Vagina (tissue), 2 donors: ENCODE results near the gene USP10. TPM values are rescaled to one million over a fixed set of nuclear protein-coding genes. Genes with fewer than 3 reads are reported as not detected.

Source experiments
- DNase-seq, 2 donors: peaks; one replicate each; pipeline ENCODE4 v3.0.0-alpha.2; 2017; ENCODE audit errors: extremely low spot score in 2 of 2
- H3K27ac ChIP-seq: fragments of 200-600 bp; sonication (generic); one replicate; pipeline ENCODE4 v1.5.1; 2019
- H3K27me3 ChIP-seq: fragments of 200-600 bp; sonication (generic); one replicate; pipeline ENCODE4 v1.5.1; 2019
- H3K36me3 ChIP-seq, 2 donors: fragments of 200-600 bp; sonication (generic); one replicate each; pipeline ENCODE4 v1.5.1; 2017 to 2019
- H3K4me1 ChIP-seq: fragments of 200-600 bp; sonication (generic); one replicate; pipeline ENCODE4 v1.5.1; 2019
- H3K4me3 ChIP-seq, 2 donors: fragments of 200-600 bp; sonication (generic); 1 replicate in 1 of 2; 2 replicates in 1 of 2; pipeline ENCODE4 v1.5.1; 2016 to 2019
- H3K9me3 ChIP-seq: fragments of 200-600 bp; sonication (generic); one replicate; pipeline ENCODE4 v1.5.1; 2019
- POLR2A ChIP-seq, 2 donors: fragments of 450-650 bp; IDR thresholded peaks; one replicate each; pipeline ENCODE4 v1.6.1; 2017; ENCODE audit warnings: antibody characterized with exemption in 2 of 2, mild to moderate bottlenecking in 2 of 2, moderate library complexity in 2 of 2
- POLR2AphosphoS5 ChIP-seq, 2 donors: sonication (generic); formaldehyde crosslinking; IDR thresholded peaks; one replicate each; pipeline ENCODE4 v1.9.0; 2017; ENCODE audit warnings: antibody characterized with exemption in 2 of 2, mild to moderate bottlenecking in 2 of 2, low read depth in 1 of 2; ENCODE audit not compliant: insufficient read depth in 1 of 2
- intact Hi-C: fragments of 100-400 bp; cut with DNase I; formaldehyde crosslinking; loops from one replicate; pipeline ENCODE4 v1.15.1; 2023
- total RNA-seq: library from RNA; depleted of rRNA; stranded (reverse); fragments of >200 nt; gene quantifications from one replicate; pipeline ENCODE4 v1.2.3, GENCODE V29; 2016
- TF ChIP-seq, protein P1 (sequence below), 3 experiments: fragments of 450-650 bp in 2 of 3; fragments of 200-600 bp in 1 of 3; sonication (generic) in 1 of 3; IDR thresholded peaks; one replicate each; pipeline ENCODE4 v1.5.1; 2017 to 2019; ENCODE audit warnings: antibody characterized with exemption in 3 of 3, mild to moderate bottlenecking in 2 of 3, moderate library complexity in 2 of 3

Gene USP10
- total RNA-seq, 1 donor from 2014 or later: 42.5 TPM

DNA sequence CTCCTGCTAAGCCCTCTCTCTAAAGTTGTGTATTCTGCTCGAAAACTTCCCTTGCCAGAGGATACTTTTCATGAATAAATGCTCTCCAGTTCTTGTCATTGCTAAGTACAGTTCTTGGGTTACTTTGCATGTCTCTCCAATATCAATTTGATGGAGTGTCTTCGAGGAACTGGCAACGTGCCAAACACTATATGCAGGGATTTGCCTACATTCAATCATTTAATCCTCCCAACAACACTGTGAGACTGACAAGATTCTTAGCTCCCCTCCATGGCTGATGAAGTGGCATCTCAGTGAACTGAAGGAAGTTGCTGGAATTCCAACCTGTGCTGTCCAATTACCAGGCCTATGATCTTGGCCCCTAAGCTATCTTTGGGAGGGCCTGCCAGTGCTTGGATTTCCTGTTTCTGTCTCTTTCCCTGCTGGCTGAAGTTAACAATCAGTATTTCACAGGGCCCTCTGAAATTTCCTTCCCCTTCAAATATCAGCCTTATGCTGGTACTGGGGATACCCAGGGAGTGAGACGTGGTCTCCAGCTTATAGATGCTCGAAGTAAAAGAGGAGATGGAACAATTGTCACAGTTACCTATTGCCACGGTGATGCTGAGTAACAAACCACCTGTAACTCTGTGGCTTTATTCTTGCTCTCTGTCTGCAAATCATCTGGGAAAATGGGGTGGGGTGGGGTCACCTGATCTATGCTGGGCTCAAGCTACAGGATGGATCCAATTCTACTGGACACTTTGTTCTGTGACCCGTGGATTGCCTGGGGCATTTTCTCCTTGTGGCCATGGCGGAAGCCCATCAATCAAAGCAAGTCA lies 100.6 kb downstream of the USP10 start:
- no peaks in the 10 kb centered on the region for H3K4me1 ChIP-seq
- H3K27me3 ChIP-seq: no peaks in the 10 kb centered on the region
- no peak overlapping the region for H3K27ac ChIP-seq
- H3K9me3 ChIP-seq: no peaks in the 10 kb centered on the region
- intact Hi-C loops: no loop called here
- H3K36me3 ChIP-seq: no peaks in the 10 kb centered on the region
- no peak for DNase-seq
- no peak overlapping the region for H3K4me3 ChIP-seq
- no peak for TF ChIP-seq POLR2AphosphoS5 (IDR thresholded peaks at IDR 0.05; ENCODE audit: insufficient read depth in 1 of 2, low read depth in 1 of 2)
- TF ChIP-seq POLR2A (IDR thresholded peaks at IDR 0.05): no peak
- TF ChIP-seq, protein P1, sequence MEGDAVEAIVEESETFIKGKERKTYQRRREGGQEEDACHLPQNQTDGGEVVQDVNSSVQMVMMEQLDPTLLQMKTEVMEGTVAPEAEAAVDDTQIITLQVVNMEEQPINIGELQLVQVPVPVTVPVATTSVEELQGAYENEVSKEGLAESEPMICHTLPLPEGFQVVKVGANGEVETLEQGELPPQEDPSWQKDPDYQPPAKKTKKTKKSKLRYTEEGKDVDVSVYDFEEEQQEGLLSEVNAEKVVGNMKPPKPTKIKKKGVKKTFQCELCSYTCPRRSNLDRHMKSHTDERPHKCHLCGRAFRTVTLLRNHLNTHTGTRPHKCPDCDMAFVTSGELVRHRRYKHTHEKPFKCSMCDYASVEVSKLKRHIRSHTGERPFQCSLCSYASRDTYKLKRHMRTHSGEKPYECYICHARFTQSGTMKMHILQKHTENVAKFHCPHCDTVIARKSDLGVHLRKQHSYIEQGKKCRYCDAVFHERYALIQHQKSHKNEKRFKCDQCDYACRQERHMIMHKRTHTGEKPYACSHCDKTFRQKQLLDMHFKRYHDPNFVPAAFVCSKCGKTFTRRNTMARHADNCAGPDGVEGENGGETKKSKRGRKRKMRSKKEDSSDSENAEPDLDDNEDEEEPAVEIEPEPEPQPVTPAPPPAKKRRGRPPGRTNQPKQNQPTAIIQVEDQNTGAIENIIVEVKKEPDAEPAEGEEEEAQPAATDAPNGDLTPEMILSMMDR (IDR thresholded peaks at IDR 0.05): no peak

DNA sequence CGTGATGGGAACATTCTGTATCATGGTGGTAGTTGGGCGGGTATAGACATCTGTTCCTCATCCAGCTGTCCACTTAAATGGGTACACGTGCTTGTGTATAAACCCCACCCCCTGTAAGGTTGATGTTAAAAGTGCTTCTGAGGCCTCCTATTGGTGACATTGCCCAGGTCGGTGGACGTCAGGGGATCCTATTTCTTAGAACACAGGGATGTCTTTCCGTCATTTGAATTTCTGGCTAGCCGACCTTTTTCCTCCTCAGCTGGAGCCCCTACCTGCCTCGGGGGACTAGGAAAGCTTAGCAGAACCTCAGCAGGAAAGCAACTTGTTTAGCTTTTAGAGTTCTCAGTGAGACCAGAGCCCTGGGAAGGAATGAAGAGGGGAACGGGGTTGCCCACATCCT lies 103.3 kb downstream of the USP10 start:
- Histone ChIP-seq H3K4me3 (no peak overlapping the region), H3K27ac (no peak overlapping the region), H3K4me1 (no peaks in the 10 kb centered on the region), H3K27me3 (no peaks in the 10 kb centered on the region), H3K36me3 (no peaks in the 10 kb centered on the region), H3K9me3 (no peaks in the 10 kb centered on the region)
- DNase-seq: no peak
- intact Hi-C loops: no loop called here
- TF ChIP-seq, protein P1 (IDR thresholded peaks at IDR 0.05): no peak
- TF ChIP-seq POLR2A (IDR thresholded peaks at IDR 0.05) (no peak), POLR2AphosphoS5 (IDR thresholded peaks at IDR 0.05; ENCODE audit: insufficient read depth in 1 of 2, low read depth in 1 of 2) (no peak)

DNA sequence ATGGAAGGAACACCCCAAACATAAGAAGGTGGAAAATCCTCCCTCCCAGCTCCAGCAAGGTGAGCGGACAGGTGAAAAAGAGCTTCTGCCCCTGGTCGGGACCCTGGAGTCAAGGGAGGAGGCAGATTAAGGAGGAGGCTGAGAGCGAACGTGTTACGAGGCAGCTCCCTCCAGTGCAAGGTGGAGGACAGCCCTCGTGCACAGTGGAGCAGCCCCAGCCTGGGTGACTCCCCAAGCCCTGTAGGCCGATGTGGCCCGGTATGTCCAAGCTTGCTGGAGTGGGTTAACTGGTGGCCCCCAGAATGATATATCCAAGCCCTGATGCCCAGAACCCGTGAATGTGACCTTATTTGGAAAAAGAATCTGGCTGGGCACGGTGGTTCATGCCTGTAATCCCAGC lies 104.5 kb downstream of the USP10 start:
- intact Hi-C loops: no loop called here
- H3K27me3 ChIP-seq: no peaks in the 10 kb centered on the region
- TF ChIP-seq POLR2A (IDR thresholded peaks at IDR 0.05) (no peak), POLR2AphosphoS5 (IDR thresholded peaks at IDR 0.05; ENCODE audit: insufficient read depth in 1 of 2, low read depth in 1 of 2) (no peak)
- TF ChIP-seq, protein P1 (IDR thresholded peaks at IDR 0.05): no peak
- H3K9me3 ChIP-seq: no peaks in the 10 kb centered on the region
- H3K36me3 ChIP-seq: no peaks in the 10 kb centered on the region
- H3K27ac ChIP-seq: no peak overlapping the region
- H3K4me1 ChIP-seq: no peaks in the 10 kb centered on the region
- H3K4me3 ChIP-seq: no peak overlapping the region
- DNase-seq: no peak

DNA sequence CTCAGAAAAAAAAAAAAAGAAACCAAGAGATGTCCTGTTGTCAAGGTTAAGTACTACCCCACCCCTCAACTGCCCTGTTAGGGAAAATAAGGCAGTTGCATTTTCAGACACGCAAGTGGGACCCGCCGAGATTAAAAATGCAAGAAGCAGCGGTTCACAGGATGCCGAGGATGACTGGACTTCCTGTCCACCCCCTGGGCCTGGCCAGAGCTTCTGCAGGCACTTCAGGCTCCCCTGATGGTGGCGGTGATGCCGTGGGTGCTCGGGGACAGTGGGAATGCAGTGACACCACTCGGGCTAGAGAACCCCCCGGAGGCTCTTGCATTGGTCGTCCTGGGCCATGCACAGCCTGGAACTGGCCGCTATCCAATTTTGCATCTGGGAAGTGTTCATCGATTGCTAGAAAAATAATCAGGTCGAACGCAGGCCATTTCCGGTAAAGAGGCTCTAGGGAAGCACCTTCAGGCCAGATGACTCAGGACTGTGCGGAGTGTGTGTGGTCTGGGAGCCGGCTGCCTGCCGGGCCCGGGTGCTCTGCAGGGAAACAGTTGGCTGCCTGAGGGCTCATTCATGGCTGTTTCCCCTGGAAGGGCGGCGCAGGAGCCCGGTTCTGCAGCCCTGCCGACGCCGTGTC lies 106.6 kb downstream of the USP10 start:
- no peak overlapping the region for H3K4me3 ChIP-seq
- no peaks in the 10 kb centered on the region for H3K9me3 ChIP-seq
- no peak overlapping the region for H3K27ac ChIP-seq
- H3K36me3 ChIP-seq: no peaks in the 10 kb centered on the region
- H3K4me1 ChIP-seq: peaks cover 3% of the 10 kb centered on the region
- intact Hi-C loops: no loop called here
- TF ChIP-seq POLR2A (IDR thresholded peaks at IDR 0.05) (no peak), POLR2AphosphoS5 (IDR thresholded peaks at IDR 0.05; ENCODE audit: insufficient read depth in 1 of 2, low read depth in 1 of 2) (peak in 1 of 2 donors; percentile 48)
- TF ChIP-seq, protein P1 (IDR thresholded peaks at IDR 0.05): no peak
- DNase-seq: no peak
- no peaks in the 10 kb centered on the region for H3K27me3 ChIP-seq

DNA sequence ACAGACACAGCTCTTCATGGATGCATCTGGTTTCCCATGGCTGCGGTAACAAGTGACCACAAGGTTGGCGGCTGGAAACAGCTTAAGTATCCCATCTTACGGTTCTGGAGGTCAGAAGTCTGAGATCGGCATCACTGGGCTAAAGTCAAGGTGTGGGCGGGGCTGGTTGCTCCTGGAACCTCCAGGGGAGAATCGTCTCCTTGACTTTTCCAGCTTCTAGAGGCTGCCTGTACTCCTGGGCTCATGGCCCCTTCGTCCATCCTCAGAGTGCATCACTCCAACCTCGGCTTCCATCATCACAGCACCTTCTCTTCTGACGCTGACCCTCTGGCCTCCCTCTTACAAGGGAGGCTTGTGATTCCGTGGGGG lies 107.1 kb downstream of the USP10 start:
- Histone ChIP-seq H3K4me3 (no peak overlapping the region), H3K4me1 (peaks cover 7% of the 10 kb centered on the region), H3K36me3 (no peaks in the 10 kb centered on the region), H3K27me3 (no peaks in the 10 kb centered on the region), H3K27ac (no peak overlapping the region), H3K9me3 (no peaks in the 10 kb centered on the region)
- intact Hi-C loops: no loop called here
- TF ChIP-seq, protein P1 (IDR thresholded peaks at IDR 0.05): no peak
- TF ChIP-seq POLR2AphosphoS5 (IDR thresholded peaks at IDR 0.05; ENCODE audit: insufficient read depth in 1 of 2, low read depth in 1 of 2) (no peak), POLR2A (IDR thresholded peaks at IDR 0.05) (no peak)
- no peak for DNase-seq
